ENCODE measurements around the gene MPIG6B.
A peak's percentile ranks its signal among the peaks of the same experiment; 100 is the strongest.

MPIG6B gene

DNA sequence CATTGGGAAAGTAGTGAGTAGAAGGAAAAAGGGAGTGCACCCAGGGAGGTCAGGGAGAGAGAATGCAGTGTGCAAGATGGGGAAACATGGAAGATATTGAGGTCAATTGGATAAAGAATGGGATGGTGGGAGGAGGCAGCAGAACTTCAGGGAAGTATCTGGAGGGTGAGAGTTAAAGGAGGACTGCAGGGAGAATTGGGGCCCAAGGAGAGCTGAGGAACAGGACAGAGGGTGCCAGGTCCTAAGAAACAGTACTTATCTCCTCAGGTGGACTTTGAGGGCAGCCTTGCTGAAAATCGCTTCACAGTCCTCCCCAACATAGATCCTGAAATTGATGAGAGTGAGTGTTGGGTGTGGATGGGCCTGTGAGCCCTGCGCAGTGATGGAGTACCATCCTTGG is 35.1 kb downstream of the MPIG6B start:
- Mint-ChIP-seq H3K36me3 (ENCODE audit: low read depth) (peaks cover 55% of the 10 kb centered on the region), H3K4me3 (no peak overlapping the region), H3K4me1 (ENCODE audit: low read depth) (peaks cover 1% of the 10 kb centered on the region), H3K27ac (no peak overlapping the region), H3K27me3 (no peaks in the 10 kb centered on the region), H3K9me3 (no peaks in the 10 kb centered on the region)
- no peak for DNase-seq

DNA sequence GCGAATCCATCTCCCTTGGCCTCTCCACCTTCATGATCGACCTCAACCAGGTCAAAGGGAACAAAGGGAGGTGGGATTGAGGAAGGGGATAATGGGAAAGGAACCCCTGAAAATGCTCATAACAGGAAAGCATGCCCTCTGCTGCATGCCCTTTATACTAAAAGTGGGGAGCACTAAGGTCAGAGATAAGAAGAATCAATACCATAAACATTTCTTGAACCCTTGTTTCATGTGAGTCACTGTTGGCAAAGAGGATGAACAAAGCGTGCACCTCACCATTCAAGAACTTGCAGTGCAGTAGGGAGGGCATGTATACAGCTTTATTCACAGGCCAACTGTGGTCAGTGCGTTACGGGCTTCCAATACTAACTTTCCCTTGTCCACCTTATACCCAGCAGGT is 37.6 kb downstream of the MPIG6B start:
- no peak overlapping the region for H3K4me3 Mint-ChIP-seq
- H3K9me3 Mint-ChIP-seq, result no peaks in the 10 kb centered on the region
- H3K27me3 Mint-ChIP-seq, result no peaks in the 10 kb centered on the region
- DNase-seq, result no peak
- H3K27ac Mint-ChIP-seq, result no peak overlapping the region
- peaks cover 67% of the 10 kb centered on the region for H3K36me3 Mint-ChIP-seq (ENCODE audit: low read depth)
- peaks cover 1% of the 10 kb centered on the region for H3K4me1 Mint-ChIP-seq (ENCODE audit: low read depth)

- Mint-ChIP-seq H3K9me3 (no peaks in the 10 kb centered on the region), H3K4me3 (no peak overlapping the region), H3K27me3 (no peaks in the 10 kb centered on the region), H3K36me3 (ENCODE audit: low read depth) (peaks cover 67% of the 10 kb centered on the region), H3K27ac (no peak overlapping the region), H3K4me1 (ENCODE audit: low read depth) (peaks cover 1% of the 10 kb centered on the region)
- DNase-seq, result no peak
These were observed 38.2 kb downstream of the MPIG6B start for GRCh38 chr6:31761343-31761742.

DNA sequence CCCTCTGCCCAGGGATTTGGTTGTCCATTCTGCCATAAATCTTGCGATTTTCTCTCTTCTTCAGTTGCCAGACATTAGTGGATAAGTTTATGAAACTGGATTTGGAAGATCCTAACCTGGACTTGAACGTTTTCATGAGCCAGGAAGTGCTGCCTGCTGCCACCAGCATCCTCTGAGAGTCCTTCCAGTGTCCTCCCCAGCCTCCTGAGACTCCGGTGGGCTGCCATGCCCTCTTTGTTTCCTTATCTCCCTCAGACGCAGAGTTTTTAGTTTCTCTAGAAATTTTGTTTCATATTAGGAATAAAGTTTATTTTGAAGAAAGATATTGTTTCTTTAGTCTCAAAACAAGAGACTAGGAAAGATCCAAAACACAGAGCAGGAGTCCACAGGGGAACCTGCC is 39.2 kb downstream of the MPIG6B start, which contains the start of gene SAPCD1:
TSS of gene SAPCD1 (plus strand) at position 301 of the 400 bp plus-strand sequence. CDS start 399 bp downstream, outside the sequence.
- Mint-ChIP-seq H3K27ac (peak within 1 kb of the TSS; percentile 7), H3K4me3 (no peak within 1 kb of the TSS), H3K9me3 (no peaks in the 10 kb centered on the region), H3K4me1 (ENCODE audit: low read depth) (peaks cover 1% of the 10 kb centered on the region), H3K27me3 (no peaks in the 10 kb centered on the region), H3K36me3 (ENCODE audit: low read depth) (peaks cover 67% of the 10 kb centered on the region)
- no peak for DNase-seq

GRCh38 chr6:31762878-31763618 is 39.9 kb downstream of the MPIG6B start:
- H3K9me3 Mint-ChIP-seq, result no peaks in the 10 kb centered on the region
- peak overlapping the region; percentile 7 for H3K27ac Mint-ChIP-seq
- H3K36me3 Mint-ChIP-seq (ENCODE audit: low read depth), result peaks cover 65% of the 10 kb centered on the region
- H3K4me1 Mint-ChIP-seq (ENCODE audit: low read depth), result peaks cover 1% of the 10 kb centered on the region
- DNase-seq, result no peak
- no peak overlapping the region for H3K4me3 Mint-ChIP-seq
- no peaks in the 10 kb centered on the region for H3K27me3 Mint-ChIP-seq

DNA sequence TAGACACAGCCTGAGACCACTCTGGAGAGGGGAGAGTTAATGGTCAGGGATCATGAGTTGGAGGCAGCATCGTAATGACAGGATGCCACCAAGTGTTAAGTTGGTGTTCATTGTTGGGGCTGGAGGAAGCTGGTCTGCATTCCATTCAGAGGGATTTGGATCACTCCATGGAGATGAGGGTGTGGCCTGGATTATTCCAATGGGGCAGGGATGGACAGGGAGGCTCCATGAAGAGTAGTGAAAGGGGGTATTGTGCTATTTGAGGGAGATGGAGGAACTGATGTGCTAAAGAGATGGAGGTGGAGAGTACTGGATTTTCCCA is 40.4 kb downstream of the MPIG6B start:
- Mint-ChIP-seq H3K4me3 (no peak overlapping the region), H3K27me3 (no peaks in the 10 kb centered on the region), H3K27ac (peak overlapping the region; percentile 7), H3K36me3 (ENCODE audit: low read depth) (peaks cover 59% of the 10 kb centered on the region), H3K4me1 (ENCODE audit: low read depth) (peaks cover 1% of the 10 kb centered on the region), H3K9me3 (no peaks in the 10 kb centered on the region)
- no peak for DNase-seq

GRCh38 chr6:31764198-31764597 is 41.0 kb downstream of the MPIG6B start:
- Mint-ChIP-seq H3K4me1 (ENCODE audit: low read depth) (no peaks in the 10 kb centered on the region), H3K4me3 (no peak overlapping the region), H3K9me3 (no peaks in the 10 kb centered on the region), H3K27me3 (no peaks in the 10 kb centered on the region), H3K27ac (no peak overlapping the region), H3K36me3 (ENCODE audit: low read depth) (peaks cover 53% of the 10 kb centered on the region)
- no peak for DNase-seq

DNA sequence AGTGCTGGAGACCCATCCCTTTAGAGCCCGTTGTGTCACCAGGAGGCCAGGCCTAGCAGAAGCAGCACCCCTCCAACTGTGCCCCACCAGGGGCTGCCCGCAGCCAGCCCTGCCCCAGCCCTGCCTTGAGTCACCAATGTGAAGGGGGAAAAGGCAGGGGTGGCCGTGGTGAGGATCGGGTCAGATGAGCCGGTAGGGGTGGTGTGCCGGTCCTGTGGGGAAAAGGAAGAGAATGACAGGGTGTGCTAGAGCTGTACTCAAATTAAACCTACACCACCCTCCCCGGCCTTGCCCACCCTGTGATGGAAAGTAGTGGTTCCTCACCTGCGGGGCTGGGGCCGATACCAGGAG is 42.4 kb downstream of the MPIG6B start:
- peaks cover 40% of the 10 kb centered on the region for H3K36me3 Mint-ChIP-seq (ENCODE audit: low read depth)
- DNase-seq, result no peak
- H3K4me3 Mint-ChIP-seq, result no peak overlapping the region
- no peak overlapping the region for H3K27ac Mint-ChIP-seq
- no peaks in the 10 kb centered on the region for H3K9me3 Mint-ChIP-seq
- no peaks in the 10 kb centered on the region for H3K27me3 Mint-ChIP-seq
- H3K4me1 Mint-ChIP-seq (ENCODE audit: low read depth), result peaks cover 5% of the 10 kb centered on the region

DNA sequence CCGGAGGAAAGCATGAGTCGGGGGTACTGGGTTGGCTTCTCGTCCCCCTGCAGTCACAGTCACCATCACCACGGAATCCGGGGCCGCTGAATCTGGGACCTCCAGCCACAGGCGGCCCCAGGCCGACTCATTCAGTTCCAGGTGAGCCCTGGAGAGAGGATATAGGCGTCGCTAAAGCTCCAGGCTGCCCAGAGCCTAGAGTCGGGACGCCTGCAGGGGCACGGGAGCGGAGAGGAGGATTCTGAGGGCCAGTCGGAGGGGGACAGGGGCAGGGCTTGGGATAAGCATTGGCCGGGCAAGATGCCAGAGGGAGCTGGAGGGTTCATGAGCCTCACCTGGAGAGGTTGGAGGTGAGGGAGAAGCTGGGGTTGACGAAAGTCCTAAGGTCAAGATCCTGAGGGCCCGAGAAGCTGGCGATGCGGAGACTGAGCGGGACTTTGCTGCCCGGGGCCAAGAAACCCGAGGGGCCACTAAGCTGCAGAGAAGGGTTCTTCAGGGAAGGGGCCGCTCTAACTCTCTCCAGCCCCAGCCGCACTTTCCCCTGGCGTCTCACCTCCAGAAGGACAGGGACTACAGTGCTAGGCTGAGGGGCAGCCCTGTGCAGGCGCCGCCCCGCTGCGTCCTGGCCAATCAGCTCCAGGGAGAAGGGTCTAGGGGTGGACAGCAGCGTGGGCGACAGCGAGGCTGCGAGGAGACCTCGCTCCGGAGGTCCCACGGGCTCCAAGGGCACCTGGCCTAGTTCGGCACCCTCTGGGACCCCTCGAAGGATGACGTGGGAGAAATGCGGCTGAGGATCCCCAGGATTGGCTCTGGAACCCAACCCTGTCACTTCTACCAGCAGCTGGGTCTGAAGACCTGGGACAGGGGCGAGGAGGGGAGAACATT is 43.0 kb downstream of the MPIG6B start:
- peaks cover 7% of the 10 kb centered on the region for H3K4me1 Mint-ChIP-seq (ENCODE audit: low read depth)
- H3K36me3 Mint-ChIP-seq (ENCODE audit: low read depth), result peaks cover 34% of the 10 kb centered on the region
- H3K27ac Mint-ChIP-seq, result peak overlapping the region; percentile 20
- peaks cover under 1% of the 10 kb centered on the region for H3K9me3 Mint-ChIP-seq
- DNase-seq, result no peak
- no peak overlapping the region for H3K4me3 Mint-ChIP-seq
- no peaks in the 10 kb centered on the region for H3K27me3 Mint-ChIP-seq

DNA sequence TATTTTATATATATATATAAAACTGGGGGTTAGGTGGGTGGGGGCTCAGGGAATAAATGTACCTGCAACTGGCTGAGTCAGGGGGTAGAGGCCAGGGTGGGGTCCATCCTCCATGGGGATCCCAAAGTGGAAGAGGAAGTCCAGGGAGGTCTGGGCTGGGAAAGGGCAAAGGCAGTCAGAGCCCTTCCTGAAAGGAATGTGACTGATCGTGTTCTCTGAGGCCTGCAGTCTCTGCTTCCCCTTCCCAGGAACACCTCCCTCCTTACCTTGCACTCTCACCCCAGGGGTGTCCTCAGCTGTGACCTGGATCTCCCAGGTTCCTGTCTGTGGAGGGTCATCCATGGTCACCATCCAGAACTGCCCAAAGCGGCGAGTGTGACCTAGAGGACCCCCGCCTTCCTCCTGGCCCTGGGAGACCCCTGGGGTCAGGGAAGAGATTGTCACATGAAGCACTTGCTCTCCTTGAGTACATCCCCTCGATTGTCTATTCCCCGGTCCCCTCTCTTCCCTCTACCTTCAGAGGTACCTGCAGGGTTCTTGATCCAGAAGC is 44.0 kb downstream of the MPIG6B start:
- Mint-ChIP-seq H3K4me3 (no peak overlapping the region), H3K27me3 (no peaks in the 10 kb centered on the region), H3K4me1 (ENCODE audit: low read depth) (peaks cover 15% of the 10 kb centered on the region), H3K9me3 (peaks cover 5% of the 10 kb centered on the region), H3K27ac (no peak overlapping the region), H3K36me3 (ENCODE audit: low read depth) (peaks cover 27% of the 10 kb centered on the region)
- DNase-seq, result no peak

DNA sequence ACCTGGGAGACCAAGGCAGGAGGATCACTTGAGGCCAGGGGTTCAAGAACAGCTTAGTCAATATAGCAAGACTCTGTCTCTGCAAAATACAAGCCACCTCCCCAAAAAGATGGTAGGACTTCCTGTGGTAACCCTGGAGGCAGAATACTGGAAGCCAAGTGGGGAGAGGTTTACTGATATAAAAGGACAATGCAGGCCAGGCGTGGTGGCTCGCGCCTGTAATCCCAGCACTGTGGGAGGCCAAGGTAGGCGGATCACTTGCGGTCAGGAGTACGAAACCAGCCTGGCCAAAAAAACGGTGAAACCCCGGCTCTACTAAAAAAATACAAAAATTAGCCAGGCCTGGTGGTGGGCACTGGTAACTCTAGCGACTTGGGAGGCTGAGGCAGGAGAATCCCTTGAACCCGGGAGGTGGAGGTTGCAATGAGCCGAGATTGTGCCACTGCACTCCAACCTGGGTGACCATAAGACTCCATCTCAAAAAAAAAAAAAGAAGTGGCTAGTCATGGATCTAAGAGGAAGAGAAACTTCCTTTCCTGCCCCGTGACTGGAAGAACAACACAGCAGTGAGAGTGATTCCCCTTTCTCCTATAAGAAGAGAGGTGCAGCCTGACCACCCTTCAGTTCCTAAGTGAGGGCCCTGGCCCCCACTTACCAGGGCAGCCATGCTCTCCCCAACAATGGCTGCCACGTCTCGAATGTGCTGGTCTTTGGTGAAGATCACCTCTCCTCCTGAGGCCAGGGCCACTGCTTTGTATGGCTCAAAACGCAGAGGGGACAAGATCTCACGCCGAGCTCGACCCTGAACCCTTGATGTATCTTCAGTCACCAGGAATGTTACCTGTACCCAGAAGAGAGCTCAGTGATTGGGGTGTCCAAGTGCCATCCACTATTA is 45.4 kb downstream of the MPIG6B start:
- Mint-ChIP-seq H3K27me3 (no peaks in the 10 kb centered on the region), H3K36me3 (ENCODE audit: low read depth) (peaks cover 16% of the 10 kb centered on the region), H3K4me3 (no peak overlapping the region), H3K9me3 (peaks cover 5% of the 10 kb centered on the region), H3K4me1 (ENCODE audit: low read depth) (peaks cover 26% of the 10 kb centered on the region), H3K27ac (no peak overlapping the region)
- no peak for DNase-seq

GRCh38 chr6:31769684-31770371 is 46.7 kb downstream of the MPIG6B start:
- Mint-ChIP-seq H3K27me3 (no peaks in the 10 kb centered on the region), H3K9me3 (peaks cover 5% of the 10 kb centered on the region), H3K36me3 (ENCODE audit: low read depth) (peaks cover 5% of the 10 kb centered on the region), H3K27ac (no peak overlapping the region), H3K4me3 (no peak overlapping the region), H3K4me1 (ENCODE audit: low read depth) (peaks cover 29% of the 10 kb centered on the region)
- peak; percentile 86 for DNase-seq

DNA sequence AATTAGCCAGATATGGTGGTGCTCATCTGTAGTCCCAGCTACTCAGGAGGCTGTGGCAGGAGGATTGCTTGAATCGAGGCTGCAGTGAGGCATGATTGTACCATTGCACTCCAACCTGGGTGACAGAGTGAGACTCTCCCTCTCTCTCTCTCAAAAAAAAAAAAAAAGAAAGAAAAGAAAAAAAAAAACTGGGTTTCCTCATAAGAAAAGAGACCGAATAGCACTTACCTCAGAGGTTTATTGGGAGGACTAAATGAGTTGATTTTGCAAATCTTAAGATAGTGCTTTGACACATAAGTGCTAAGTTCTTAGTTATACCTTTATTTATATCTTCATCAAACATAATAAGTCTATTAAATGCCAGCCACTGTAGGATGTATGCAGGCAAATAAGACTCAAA is 47.7 kb downstream of the MPIG6B start:
- H3K27ac Mint-ChIP-seq, result no peak overlapping the region
- H3K27me3 Mint-ChIP-seq, result no peaks in the 10 kb centered on the region
- peaks cover 5% of the 10 kb centered on the region for H3K9me3 Mint-ChIP-seq
- peaks cover 36% of the 10 kb centered on the region for H3K4me1 Mint-ChIP-seq (ENCODE audit: low read depth)
- peaks cover 4% of the 10 kb centered on the region for H3K36me3 Mint-ChIP-seq (ENCODE audit: low read depth)
- no peak overlapping the region for H3K4me3 Mint-ChIP-seq
- DNase-seq, result no peak

- H3K9me3 Mint-ChIP-seq, result peaks cover 5% of the 10 kb centered on the region
- peaks cover 44% of the 10 kb centered on the region for H3K4me1 Mint-ChIP-seq (ENCODE audit: low read depth)
- H3K27me3 Mint-ChIP-seq, result no peaks in the 10 kb centered on the region
- DNase-seq, result peak; percentile 60
- peaks cover 4% of the 10 kb centered on the region for H3K36me3 Mint-ChIP-seq (ENCODE audit: low read depth)
- no peak overlapping the region for H3K4me3 Mint-ChIP-seq
- H3K27ac Mint-ChIP-seq, result peak overlapping the region; percentile 76
These were observed 48.8 kb downstream of the MPIG6B start for GRCh38 chr6:31771992-31772358.
